ENCODE data around the gene MAP4K4. TPM values are rescaled to one million over a fixed set of nuclear protein-coding genes. Genes with fewer than 3 reads are reported as not detected.

Gene MAP4K4
- total RNA-seq, 1 experiment from 2014 or later, result 162 TPM

DNA sequence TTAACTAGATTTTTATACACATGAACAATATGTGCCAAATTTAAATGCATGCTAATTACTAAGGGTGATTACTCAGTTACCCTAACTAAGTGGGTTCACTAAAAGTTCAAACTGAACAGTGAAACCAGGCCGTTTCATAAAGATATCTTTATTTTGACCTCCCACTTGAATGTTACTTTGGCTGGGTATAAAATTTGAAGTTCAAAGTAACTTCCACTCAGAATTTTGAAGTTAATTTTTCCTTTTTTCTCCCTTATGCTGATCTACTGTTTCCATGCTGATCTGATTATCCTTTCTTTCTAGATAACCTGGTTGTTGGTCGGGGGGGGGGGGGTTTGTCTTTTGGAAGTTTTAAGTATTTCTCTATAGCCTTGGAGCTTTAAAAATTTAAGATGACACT is 25.5 kb upstream of the MAP4K4 start:
- ChIA-PET CTCF (interaction anchor here (0.6 kb wide), 2 partner anchors 102 to 151 kb away, joined by 3 to 4 read pairs; no protein-coding TSS in a partner anchor), POLR2A (interaction anchor here (0.7 kb wide), 1 partner anchor 28 kb away, joined by 5 read pairs; no protein-coding TSS in a partner anchor)
- Mint-ChIP-seq H3K27me3 (ENCODE audit: insufficient read depth, unreplicated experiment) (no peaks in the 10 kb centered on the region), H3K4me1 (ENCODE audit: insufficient read depth, unreplicated experiment) (no peaks in the 10 kb centered on the region), H3K9me3 (ENCODE audit: unreplicated experiment) (peaks cover 6% of the 10 kb centered on the region), H3K36me3 (ENCODE audit: insufficient read depth, unreplicated experiment) (no peaks in the 10 kb centered on the region), H3K27ac (ENCODE audit: low read depth, unreplicated experiment) (no peak overlapping the region), H3K4me3 (ENCODE audit: unreplicated experiment) (no peak overlapping the region)
- TF ChIP-seq, protein P1, sequence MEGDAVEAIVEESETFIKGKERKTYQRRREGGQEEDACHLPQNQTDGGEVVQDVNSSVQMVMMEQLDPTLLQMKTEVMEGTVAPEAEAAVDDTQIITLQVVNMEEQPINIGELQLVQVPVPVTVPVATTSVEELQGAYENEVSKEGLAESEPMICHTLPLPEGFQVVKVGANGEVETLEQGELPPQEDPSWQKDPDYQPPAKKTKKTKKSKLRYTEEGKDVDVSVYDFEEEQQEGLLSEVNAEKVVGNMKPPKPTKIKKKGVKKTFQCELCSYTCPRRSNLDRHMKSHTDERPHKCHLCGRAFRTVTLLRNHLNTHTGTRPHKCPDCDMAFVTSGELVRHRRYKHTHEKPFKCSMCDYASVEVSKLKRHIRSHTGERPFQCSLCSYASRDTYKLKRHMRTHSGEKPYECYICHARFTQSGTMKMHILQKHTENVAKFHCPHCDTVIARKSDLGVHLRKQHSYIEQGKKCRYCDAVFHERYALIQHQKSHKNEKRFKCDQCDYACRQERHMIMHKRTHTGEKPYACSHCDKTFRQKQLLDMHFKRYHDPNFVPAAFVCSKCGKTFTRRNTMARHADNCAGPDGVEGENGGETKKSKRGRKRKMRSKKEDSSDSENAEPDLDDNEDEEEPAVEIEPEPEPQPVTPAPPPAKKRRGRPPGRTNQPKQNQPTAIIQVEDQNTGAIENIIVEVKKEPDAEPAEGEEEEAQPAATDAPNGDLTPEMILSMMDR (IDR thresholded peaks at IDR 0.05; ENCODE audit: unreplicated experiment), result no peak
- BruUV-seq (replicated peaks), result no TSS peak
- no peak for DNase-seq (ENCODE audit: unreplicated experiment)
- intact Hi-C loops (cut with micrococcal nuclease), result no loop called here

DNA sequence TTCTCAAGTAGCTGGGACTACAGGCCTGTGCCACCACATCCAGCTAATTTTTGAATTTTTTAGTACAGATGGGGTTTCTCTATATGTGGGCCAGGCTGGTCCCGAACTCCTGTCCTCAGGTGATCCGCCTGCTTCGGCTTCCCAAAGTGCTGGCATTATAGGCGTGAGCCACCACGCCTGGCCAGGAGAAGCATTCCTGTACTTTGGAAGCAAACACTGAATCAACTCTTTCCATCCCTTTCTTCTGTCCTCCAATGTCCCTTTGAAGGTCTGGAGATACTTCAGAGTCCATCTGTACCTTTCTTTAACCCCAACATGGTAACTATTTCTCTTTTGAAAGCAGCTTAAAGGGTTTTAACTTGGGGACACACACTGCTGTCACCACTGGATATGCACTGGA is 23.6 kb upstream of the MAP4K4 start:
- ChIA-PET POLR2A (interaction anchor here (1.0 kb wide), 1 partner anchor 23 kb away, joined by 3 read pairs; no protein-coding TSS in a partner anchor), CTCF (no interaction called here)
- Mint-ChIP-seq H3K9me3 (ENCODE audit: unreplicated experiment) (peaks cover 6% of the 10 kb centered on the region), H3K4me1 (ENCODE audit: insufficient read depth, unreplicated experiment) (no peaks in the 10 kb centered on the region), H3K27me3 (ENCODE audit: insufficient read depth, unreplicated experiment) (no peaks in the 10 kb centered on the region), H3K4me3 (ENCODE audit: unreplicated experiment) (no peak overlapping the region), H3K36me3 (ENCODE audit: insufficient read depth, unreplicated experiment) (no peaks in the 10 kb centered on the region), H3K27ac (ENCODE audit: low read depth, unreplicated experiment) (no peak overlapping the region)
- no peak for DNase-seq (ENCODE audit: unreplicated experiment)
- no TSS peak for BruUV-seq (replicated peaks)
- TF ChIP-seq, protein P1 (IDR thresholded peaks at IDR 0.05; ENCODE audit: unreplicated experiment), result no peak
- intact Hi-C loops (cut with micrococcal nuclease), result no loop called here

DNA sequence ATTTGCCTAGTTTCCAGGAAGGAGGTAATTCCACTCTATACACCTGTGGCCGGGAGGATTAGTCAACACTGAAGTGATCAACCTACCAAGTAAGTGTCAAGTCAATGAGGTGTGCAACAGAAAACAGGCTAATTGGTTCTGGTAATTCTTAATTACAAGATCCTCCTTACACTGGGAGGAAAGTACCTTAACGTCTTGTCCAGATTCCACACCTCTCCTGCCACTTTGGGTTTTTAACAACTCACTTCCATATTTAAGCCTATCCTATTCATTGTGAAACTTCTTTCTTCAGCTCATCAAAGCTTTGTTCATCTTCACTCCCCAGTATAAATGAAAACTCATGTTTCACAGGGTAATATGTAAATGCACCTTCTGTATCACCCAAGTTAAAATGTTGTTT is 22.0 kb upstream of the MAP4K4 start:
- no TSS peak for BruUV-seq (replicated peaks)
- peaks cover 1% of the 10 kb centered on the region for H3K9me3 Mint-ChIP-seq (ENCODE audit: unreplicated experiment)
- no peak overlapping the region for H3K27ac Mint-ChIP-seq (ENCODE audit: low read depth, unreplicated experiment)
- no peaks in the 10 kb centered on the region for H3K4me1 Mint-ChIP-seq (ENCODE audit: insufficient read depth, unreplicated experiment)
- DNase-seq (ENCODE audit: unreplicated experiment), result no peak
- H3K27me3 Mint-ChIP-seq (ENCODE audit: insufficient read depth, unreplicated experiment), result no peaks in the 10 kb centered on the region
- H3K4me3 Mint-ChIP-seq (ENCODE audit: unreplicated experiment), result no peak overlapping the region
- TF ChIP-seq, protein P1 (IDR thresholded peaks at IDR 0.05; ENCODE audit: unreplicated experiment), result no peak
- ChIA-PET POLR2A (interaction anchor here (0.6 kb wide), 1 partner anchor 29 kb away, joined by 4 read pairs; no protein-coding TSS in a partner anchor), CTCF (interaction anchor here (1.2 kb wide), 1 partner anchor 257 kb away, joined by 4 read pairs; no protein-coding TSS in a partner anchor)
- no peaks in the 10 kb centered on the region for H3K36me3 Mint-ChIP-seq (ENCODE audit: insufficient read depth, unreplicated experiment)
- intact Hi-C loops (cut with micrococcal nuclease), result no loop called here

DNA sequence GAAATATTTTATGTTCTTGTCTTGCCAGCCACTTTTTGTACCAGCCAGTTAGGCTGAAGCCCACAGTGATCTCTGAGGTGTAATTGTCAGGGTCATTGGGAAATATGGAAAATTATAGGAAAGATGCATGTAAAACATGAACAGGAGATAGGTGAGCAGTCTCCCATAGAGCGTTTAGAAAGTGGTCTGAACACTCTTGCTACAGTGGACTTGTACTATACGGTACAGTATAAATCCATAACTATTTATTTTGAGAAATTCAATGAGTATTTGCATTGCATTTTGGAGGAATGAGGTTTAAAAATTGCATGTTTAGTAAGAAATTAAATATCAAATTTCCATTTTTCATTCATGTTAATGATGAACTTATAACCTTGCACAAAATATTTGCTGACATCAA is 20.8 kb upstream of the MAP4K4 start:
- CTCF ChIA-PET, result interaction anchor here (1.1 kb wide), 1 partner anchor 155 kb away, joined by 3 read pairs; no protein-coding TSS in a partner anchor

More for the DNA sequence above, 20.8 kb upstream of the MAP4K4 start:
- Mint-ChIP-seq H3K4me3 (ENCODE audit: unreplicated experiment) (no peak overlapping the region), H3K27me3 (ENCODE audit: insufficient read depth, unreplicated experiment) (no peaks in the 10 kb centered on the region), H3K36me3 (ENCODE audit: insufficient read depth, unreplicated experiment) (no peaks in the 10 kb centered on the region), H3K4me1 (ENCODE audit: insufficient read depth, unreplicated experiment) (no peaks in the 10 kb centered on the region), H3K9me3 (ENCODE audit: unreplicated experiment) (no peaks in the 10 kb centered on the region), H3K27ac (ENCODE audit: low read depth, unreplicated experiment) (no peak overlapping the region)
- TF ChIP-seq, protein P1 (IDR thresholded peaks at IDR 0.05; ENCODE audit: unreplicated experiment), result no peak
- DNase-seq (ENCODE audit: unreplicated experiment), result no peak
- intact Hi-C loops (cut with micrococcal nuclease), result no loop called here
- BruUV-seq (replicated peaks), result no TSS peak
- POLR2A ChIA-PET, result no interaction called here

Measured in MCF 10A (cell line).